OCI-LY3 (cell line): Measurements from ENCODE around the gene UBE2D3.
"Not testable (repeated sequence)": the region's sequence is repeated elsewhere in the genome, so short reads cannot be mapped to it uniquely, and the experiment has no call there.

Experiments used
- H2AFZ ChIP-seq: fragments of 200-600, 300-600 bp; shearing (Covaris generic); 2 replicates; pipeline ENCODE4 v1.6.0; 2014; ENCODE audit warnings: antibody characterized with exemption, low read depth, low read length
- H3K27ac ChIP-seq: fragments of 200-600, 300-600 bp; sonication (generic); 2 replicates; pipeline ENCODE4 v1.5.1; 2014; ENCODE audit warnings: mild to moderate bottlenecking, low read length, moderate library complexity, mixed read lengths
- H3K27me3 ChIP-seq: fragments of 200-600, 300-600 bp; sonication (generic); 2 replicates; pipeline ENCODE4 v1.6.1; 2014; ENCODE audit warnings: low read depth, low read length, mixed read lengths
- H3K36me3 ChIP-seq: fragments of 200-600, 300-600 bp; sonication (generic); replicated peaks from 2 replicates; pipeline ENCODE3; 2014; ENCODE audit warnings: low read depth, low read length, mixed read lengths
- H3K4me1 ChIP-seq: fragments of 300-600, 200-600 bp; sonication (generic); 2 replicates; pipeline ENCODE4 v1.6.1; 2014; ENCODE audit warnings: low read length, mixed read lengths
- H3K4me2 ChIP-seq: fragments of 200-600, 300-600 bp; sonication (generic); 2 replicates; pipeline ENCODE4 v1.6.1; 2014; ENCODE audit warnings: low read length, mixed read lengths
- H3K4me3 ChIP-seq: fragments of 300-600, 200-600 bp; sonication (generic); 2 replicates; pipeline ENCODE4 v1.5.1; 2014; ENCODE audit warnings: antibody characterized with exemption, mild to moderate bottlenecking, low read length, moderate library complexity
- H3K79me2 ChIP-seq: fragments of 300-600, 200-600 bp; shearing (Covaris generic); 2 replicates; pipeline ENCODE4 v1.6.1; 2014; ENCODE audit warnings: mild to moderate bottlenecking, low read length, mixed read lengths
- H3K9ac ChIP-seq: fragments of 300-600, 200-600 bp; shearing (Covaris generic); 2 replicates; pipeline ENCODE4 v1.6.0; 2014; ENCODE audit warnings: mild to moderate bottlenecking, low read length, moderate library complexity
- H3K9me3 ChIP-seq: fragments of 200-600, 300-600 bp; shearing (Covaris generic); 2 replicates; pipeline ENCODE4 v1.6.1; 2014; ENCODE audit warnings: low read length, mixed read lengths; ENCODE audit not compliant: insufficient read depth
- H4K20me1 ChIP-seq: fragments of 200-600, 300-600 bp; sonication (generic); 2 replicates; pipeline ENCODE4 v1.6.1; 2016; ENCODE audit warnings: low read length, mixed read lengths; ENCODE audit not compliant: insufficient read depth
- EZH2phosphoT487 ChIP-seq: fragments of 200-600 bp; shearing (Covaris generic); IDR thresholded peaks from 2 replicates; pipeline ENCODE4 v1.6.1; 2018; ENCODE audit warnings: antibody characterized with exemption, mixed run types, low read depth
- TF ChIP-seq, protein P1 (sequence below): fragments of 200-600, 300-600 bp; sonication (generic); IDR thresholded peaks from 2 replicates; pipeline ENCODE4 v1.5.1; 2014; ENCODE audit warnings: antibody characterized with exemption, low read length, low read depth

The UBE2D3 gene

DNA sequence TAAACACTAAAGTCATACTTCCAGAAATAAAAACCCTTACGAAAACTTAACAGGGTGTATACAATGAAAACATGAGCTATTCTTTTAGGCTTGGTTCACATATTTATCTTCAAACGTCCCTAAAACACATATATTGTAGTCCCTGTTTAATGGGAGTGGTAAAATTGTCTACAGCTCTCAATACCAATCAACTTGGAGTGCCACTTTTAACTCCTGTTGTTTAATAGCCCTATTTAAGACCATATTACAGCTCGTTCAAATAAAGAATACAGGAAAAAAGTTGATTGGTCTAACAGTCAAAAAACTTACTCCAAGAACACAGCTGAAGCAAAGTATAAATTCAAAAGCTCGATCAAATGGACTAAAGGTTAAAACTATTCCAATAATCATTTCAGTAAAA is 3.9 kb downstream of the UBE2D3 start:
- Histone ChIP-seq H4K20me1 (peaks cover 82% of the 10 kb centered on the region), H3K79me2 (peaks cover 90% of the 10 kb centered on the region), H3K9me3 (no peaks in the 10 kb centered on the region), H3K4me1 (peaks cover 41% of the 10 kb centered on the region), H3K4me2 (peak overlapping the region; percentile 95), H3K36me3 (peaks cover 64% of the 10 kb centered on the region), H3K27ac (no peak overlapping the region), H3K9ac (no peak overlapping the region), H3K4me3 (peak overlapping the region; percentile 98; the same call in 1 of the 2 replicates), H2AFZ (no peak overlapping the region), H3K27me3 (no peaks in the 10 kb centered on the region)
- TF ChIP-seq EZH2phosphoT487: no peak
- TF ChIP-seq, protein P1, sequence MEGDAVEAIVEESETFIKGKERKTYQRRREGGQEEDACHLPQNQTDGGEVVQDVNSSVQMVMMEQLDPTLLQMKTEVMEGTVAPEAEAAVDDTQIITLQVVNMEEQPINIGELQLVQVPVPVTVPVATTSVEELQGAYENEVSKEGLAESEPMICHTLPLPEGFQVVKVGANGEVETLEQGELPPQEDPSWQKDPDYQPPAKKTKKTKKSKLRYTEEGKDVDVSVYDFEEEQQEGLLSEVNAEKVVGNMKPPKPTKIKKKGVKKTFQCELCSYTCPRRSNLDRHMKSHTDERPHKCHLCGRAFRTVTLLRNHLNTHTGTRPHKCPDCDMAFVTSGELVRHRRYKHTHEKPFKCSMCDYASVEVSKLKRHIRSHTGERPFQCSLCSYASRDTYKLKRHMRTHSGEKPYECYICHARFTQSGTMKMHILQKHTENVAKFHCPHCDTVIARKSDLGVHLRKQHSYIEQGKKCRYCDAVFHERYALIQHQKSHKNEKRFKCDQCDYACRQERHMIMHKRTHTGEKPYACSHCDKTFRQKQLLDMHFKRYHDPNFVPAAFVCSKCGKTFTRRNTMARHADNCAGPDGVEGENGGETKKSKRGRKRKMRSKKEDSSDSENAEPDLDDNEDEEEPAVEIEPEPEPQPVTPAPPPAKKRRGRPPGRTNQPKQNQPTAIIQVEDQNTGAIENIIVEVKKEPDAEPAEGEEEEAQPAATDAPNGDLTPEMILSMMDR: no peak

DNA sequence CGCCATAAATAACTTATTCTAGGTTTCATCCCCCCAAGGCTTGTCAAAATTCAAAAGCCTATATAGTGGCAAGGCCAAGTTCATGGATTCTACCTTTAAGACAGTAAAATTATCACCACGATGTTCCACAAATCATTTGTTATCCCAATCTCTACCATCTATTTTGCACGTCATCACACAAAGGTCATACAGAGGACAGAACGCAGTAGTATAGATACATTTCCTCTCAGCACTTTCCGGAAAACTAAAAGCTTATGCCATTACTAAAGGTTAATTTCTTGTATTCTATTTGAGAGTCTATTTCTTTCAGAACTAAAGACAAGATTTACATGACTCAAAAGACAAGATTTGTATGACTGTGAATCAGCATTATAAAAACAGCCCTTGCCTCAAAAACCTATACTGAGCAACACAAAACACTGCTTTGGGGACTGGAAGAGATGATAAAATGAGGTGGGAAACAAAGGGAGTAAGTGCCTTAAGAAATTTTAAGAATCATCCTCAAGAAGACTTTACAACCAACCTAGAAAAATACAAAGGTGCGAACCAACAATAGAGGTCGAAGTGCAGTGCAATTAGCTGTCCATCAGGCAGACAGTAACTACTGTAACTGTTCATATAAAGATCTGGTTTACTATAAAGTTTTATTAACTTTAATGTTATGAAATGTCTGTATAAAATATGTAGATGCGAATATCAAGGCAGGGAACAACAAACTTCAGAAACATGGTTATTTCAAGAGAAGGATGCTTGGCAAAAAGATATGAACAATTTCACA is 7.6 kb downstream of the UBE2D3 start:
- Histone ChIP-seq H3K9ac (no peak overlapping the region), H3K27me3 (no peaks in the 10 kb centered on the region), H3K4me3 (no peak overlapping the region), H3K27ac (no peak overlapping the region), H3K79me2 (peaks cover 100% of the 10 kb centered on the region), H3K36me3 (peaks cover 76% of the 10 kb centered on the region), H3K4me2 (no peak overlapping the region), H3K4me1 (peaks cover 42% of the 10 kb centered on the region), H4K20me1 (peaks cover 98% of the 10 kb centered on the region), H3K9me3 (no peaks in the 10 kb centered on the region), H2AFZ (no peak overlapping the region)
- no peak for TF ChIP-seq EZH2phosphoT487
- TF ChIP-seq, protein P1: no peak

DNA sequence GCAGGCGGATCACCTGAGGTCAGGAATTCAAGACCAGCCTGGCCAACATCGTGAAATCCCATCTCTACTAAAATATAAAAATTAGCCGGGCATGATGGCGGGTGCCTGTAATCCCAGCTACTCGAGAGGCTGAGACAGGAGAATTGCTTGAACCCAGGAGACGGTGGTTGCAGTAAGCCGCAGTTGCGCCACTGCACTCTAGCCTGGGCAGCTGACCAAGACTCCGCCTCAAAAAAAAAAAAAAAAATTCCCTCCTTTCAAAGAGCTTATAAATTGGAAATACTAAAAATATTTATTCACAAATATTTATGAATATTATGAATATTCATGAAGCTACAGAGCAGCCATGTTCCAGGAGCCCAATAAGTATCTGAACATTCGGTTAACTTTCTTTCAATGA is 8.3 kb downstream of the UBE2D3 start:
- peaks cover 74% of the 10 kb centered on the region for H3K36me3 ChIP-seq
- H3K4me2 ChIP-seq, H2AFZ ChIP-seq, H3K4me3 ChIP-seq, H3K9ac ChIP-seq, H3K27me3 ChIP-seq, H3K27ac ChIP-seq, H3K9me3 ChIP-seq: not testable (repeated sequence)
- peaks cover 97% of the 10 kb centered on the region for H4K20me1 ChIP-seq
- peaks cover 36% of the 10 kb centered on the region for H3K4me1 ChIP-seq
- peaks cover 100% of the 10 kb centered on the region for H3K79me2 ChIP-seq

DNA sequence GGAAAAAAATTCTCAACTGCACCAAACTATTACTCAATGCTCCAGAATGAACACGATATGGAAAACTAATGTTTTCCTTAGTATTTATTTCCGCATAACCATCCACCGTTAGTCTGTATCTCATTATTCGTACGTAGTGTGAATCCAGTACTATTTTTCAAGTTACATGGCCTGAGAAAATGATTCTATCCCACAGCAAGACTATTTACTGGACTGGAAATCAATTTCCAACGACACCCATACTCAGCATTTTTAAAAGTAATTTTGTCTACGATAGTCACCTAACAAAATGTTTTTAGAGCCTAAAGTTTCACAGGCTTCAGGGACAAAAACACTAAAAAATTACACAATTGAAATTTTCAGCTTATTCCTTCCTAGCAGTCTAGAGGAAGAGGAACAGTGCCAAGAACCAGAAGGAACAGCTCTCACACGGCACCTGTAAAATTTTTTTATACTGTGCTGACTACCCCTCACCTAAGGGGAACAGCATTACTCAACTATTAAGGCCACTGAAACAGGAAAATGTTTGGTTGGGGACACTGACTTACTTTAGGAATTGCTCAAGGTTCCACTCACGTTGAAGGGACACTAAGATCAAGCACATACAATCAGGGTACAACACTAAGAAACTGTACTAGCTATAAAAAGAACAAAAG is 9.6 kb downstream of the UBE2D3 start:
- TF ChIP-seq, protein P1: no peak
- no peak for TF ChIP-seq EZH2phosphoT487
- H3K4me3 ChIP-seq: no peak overlapping the region
- H3K9me3 ChIP-seq: no peaks in the 10 kb centered on the region
- H3K4me1 ChIP-seq: peaks cover 22% of the 10 kb centered on the region
- no peak overlapping the region for H3K4me2 ChIP-seq
- H3K9ac ChIP-seq: no peak overlapping the region
- peaks cover 97% of the 10 kb centered on the region for H4K20me1 ChIP-seq
- no peaks in the 10 kb centered on the region for H3K27me3 ChIP-seq
- H3K27ac ChIP-seq: no peak overlapping the region
- no peak overlapping the region for H2AFZ ChIP-seq
- peaks cover 73% of the 10 kb centered on the region for H3K36me3 ChIP-seq
- peaks cover 100% of the 10 kb centered on the region for H3K79me2 ChIP-seq
